ENCODE measurements around the gene ZNF768.
"Not testable (repeated sequence)": the region's sequence is repeated elsewhere in the genome, so short reads cannot be mapped to it uniquely, and the experiment has no call there.

The ZNF768 gene

GRCh38 chr16:30503403-30504296, 22.7 kb downstream of the ZNF768 start:
- DNase-seq: no peak

- no peak for DNase-seq
These were observed 27.1 kb downstream of the ZNF768 start for GRCh38 chr16:30499284-30499683.

GRCh38 chr16:30494709-30495108, 31.7 kb downstream of the ZNF768 start:
- DNase-seq: no peak

GRCh38 chr16:30493941-30494488, 32.4 kb downstream of the ZNF768 start:
- DNase-seq: no peak

- DNase-seq: no peak
These were observed 34.5 kb downstream of the ZNF768 start for GRCh38 chr16:30491744-30492308.

- no peak for DNase-seq
These were observed 35.1 kb downstream of the ZNF768 start for GRCh38 chr16:30491229-30491628.

GRCh38 chr16:30490210-30490609, 36.2 kb downstream of the ZNF768 start:
- DNase-seq: no peak

GRCh38 chr16:30488764-30489605, 37.4 kb downstream of the ZNF768 start:
- no peak for DNase-seq

- DNase-seq: no peak
These were observed 40.4 kb downstream of the ZNF768 start for GRCh38 chr16:30485818-30486436.

- no peak for DNase-seq
These were observed 41.5 kb downstream of the ZNF768 start for GRCh38 chr16:30484887-30485286.

- no peak for DNase-seq
These were observed 44.0 kb downstream of the ZNF768 start for GRCh38 chr16:30482366-30482765.

GRCh38 chr16:30481381-30481780, 45.0 kb downstream of the ZNF768 start:
- DNase-seq: no peak

GRCh38 chr16:30478766-30479478, 47.4 kb downstream of the ZNF768 start:
- DNase-seq: no peak

GRCh38 chr16:30477773-30478172, 48.6 kb downstream of the ZNF768 start:
- DNase-seq: not testable (repeated sequence)

- no peak for DNase-seq
These were observed 49.4 kb downstream of the ZNF768 start for GRCh38 chr16:30476991-30477390.

GRCh38 chr16:30474684-30475083, 51.7 kb downstream of the ZNF768 start:
- DNase-seq: no peak

GRCh38 chr16:30474074-30474452, 52.3 kb downstream of the ZNF768 start:
- no peak for DNase-seq

Measured in stimulated activated CD4-positive, alpha-beta T cell treated with anti-CD3 and anti-CD28 coated beads, Interleukin-4, amount 100 ng/mL, for 1 hour (primary cell).